Activated B cell treated with CpG ODN at 0.5 μM for 24 hours (primary cell): ENCODE results near the gene MARVELD3. TPM values are rescaled to one million over a fixed set of nuclear protein-coding genes. Genes with fewer than 3 reads are reported as not detected.

Experiments used
- ATAC-seq: fragments of 200-7000 bp; cut with Tn5 transposase; one replicate; pipeline ENCODE4 v1.10.0; 2021; ENCODE audit warnings: low read depth, mild to moderate bottlenecking, moderate library complexity
- CTCF ChIA-PET: fragments of 350-600 bp; sonication (Branson Sonifier 250); formaldehyde crosslinking; loops from one replicate; lab custom pipeline; 2021; ENCODE audit warnings: antibody characterized with exemption; lab: Charles Lee
- POLR2A ChIA-PET: fragments of 350-600 bp; sonication (Branson Sonifier 250); formaldehyde crosslinking; loops from one replicate; lab custom pipeline; 2021; ENCODE audit warnings: antibody characterized with exemption; lab: Charles Lee
- DNase-seq: peaks from one replicate; pipeline ENCODE4 v3.0.0; 2022
- H3K27ac Mint-ChIP-seq: one replicate; pipeline ENCODE4 v1.8.0; 2020; ENCODE audit warnings: mixed read lengths
- H3K27me3 Mint-ChIP-seq: one replicate; pipeline ENCODE4 v1.8.0; 2021; ENCODE audit warnings: mixed read lengths
- H3K36me3 Mint-ChIP-seq: one replicate; pipeline ENCODE4 v1.8.0; 2021; ENCODE audit warnings: low read depth, mixed read lengths
- H3K4me1 Mint-ChIP-seq: one replicate; pipeline ENCODE4 v1.8.0; 2021; ENCODE audit warnings: mixed read lengths
- H3K4me3 Mint-ChIP-seq: one replicate; pipeline ENCODE4 v1.8.0; 2020; ENCODE audit warnings: mild to moderate bottlenecking, mixed read lengths
- H3K9me3 Mint-ChIP-seq: one replicate; pipeline ENCODE4 v1.8.0; 2020; ENCODE audit warnings: mixed read lengths
- intact Hi-C: fragments of 100-400 bp; cut with micrococcal nuclease; formaldehyde crosslinking; loops from one replicate; pipeline ENCODE4 v1.15.1; 2024
- total RNA-seq: library from RNA; stranded (reverse); gene quantifications from 2 replicates; pipeline ENCODE4 v1.2.3, GENCODE V29; 2022
- TF ChIP-seq, protein P1 (sequence below): fragments of 200-600 bp; IDR thresholded peaks from one replicate; pipeline ENCODE4 v1.8.0; 2022; ENCODE audit warnings: antibody characterized with exemption, mild to moderate bottlenecking

MARVELD3 gene
- total RNA-seq, 1 donor from 2014 or later = not detected

- no peak overlapping the region for H3K4me3 Mint-ChIP-seq
- TF ChIP-seq, protein P1, sequence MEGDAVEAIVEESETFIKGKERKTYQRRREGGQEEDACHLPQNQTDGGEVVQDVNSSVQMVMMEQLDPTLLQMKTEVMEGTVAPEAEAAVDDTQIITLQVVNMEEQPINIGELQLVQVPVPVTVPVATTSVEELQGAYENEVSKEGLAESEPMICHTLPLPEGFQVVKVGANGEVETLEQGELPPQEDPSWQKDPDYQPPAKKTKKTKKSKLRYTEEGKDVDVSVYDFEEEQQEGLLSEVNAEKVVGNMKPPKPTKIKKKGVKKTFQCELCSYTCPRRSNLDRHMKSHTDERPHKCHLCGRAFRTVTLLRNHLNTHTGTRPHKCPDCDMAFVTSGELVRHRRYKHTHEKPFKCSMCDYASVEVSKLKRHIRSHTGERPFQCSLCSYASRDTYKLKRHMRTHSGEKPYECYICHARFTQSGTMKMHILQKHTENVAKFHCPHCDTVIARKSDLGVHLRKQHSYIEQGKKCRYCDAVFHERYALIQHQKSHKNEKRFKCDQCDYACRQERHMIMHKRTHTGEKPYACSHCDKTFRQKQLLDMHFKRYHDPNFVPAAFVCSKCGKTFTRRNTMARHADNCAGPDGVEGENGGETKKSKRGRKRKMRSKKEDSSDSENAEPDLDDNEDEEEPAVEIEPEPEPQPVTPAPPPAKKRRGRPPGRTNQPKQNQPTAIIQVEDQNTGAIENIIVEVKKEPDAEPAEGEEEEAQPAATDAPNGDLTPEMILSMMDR = no peak
- no peaks in the 10 kb centered on the region for H3K9me3 Mint-ChIP-seq
- H3K27ac Mint-ChIP-seq = no peak overlapping the region
- ChIA-PET POLR2A (no interaction called here), CTCF (no interaction called here)
- no peaks in the 10 kb centered on the region for H3K4me1 Mint-ChIP-seq
- DNase-seq = no peak
- no peak for ATAC-seq
- peaks cover 78% of the 10 kb centered on the region for H3K36me3 Mint-ChIP-seq
- H3K27me3 Mint-ChIP-seq = no peaks in the 10 kb centered on the region
- intact Hi-C loops = no loop called here
These were observed 47.0 kb downstream of the MARVELD3 start for GRCh38 chr16:71672803-71673581.

- no peaks in the 10 kb centered on the region for H3K9me3 Mint-ChIP-seq
- POLR2A ChIA-PET = no interaction called here
- CTCF ChIA-PET = interaction anchor here (0.8 kb wide), 1 partner anchor 288 kb away, joined by 3 read pairs; no protein-coding TSS in a partner anchor
- ATAC-seq (no peak), DNase-seq (no peak)
- H3K4me3 Mint-ChIP-seq = no peak overlapping the region
- peaks cover 81% of the 10 kb centered on the region for H3K36me3 Mint-ChIP-seq
- H3K4me1 Mint-ChIP-seq = no peaks in the 10 kb centered on the region
- TF ChIP-seq, protein P1 = no peak
- intact Hi-C loops = no loop called here
- H3K27ac Mint-ChIP-seq = no peak overlapping the region
- no peaks in the 10 kb centered on the region for H3K27me3 Mint-ChIP-seq
These were observed 47.6 kb downstream of the MARVELD3 start for GRCh38 chr16:71673582-71673973.

GRCh38 chr16:71674229-71674628, 48.2 kb downstream of the MARVELD3 start:
- Mint-ChIP-seq H3K27me3 (no peaks in the 10 kb centered on the region), H3K4me1 (no peaks in the 10 kb centered on the region), H3K27ac (no peak overlapping the region), H3K36me3 (peaks cover 81% of the 10 kb centered on the region), H3K9me3 (no peaks in the 10 kb centered on the region), H3K4me3 (no peak overlapping the region)
- intact Hi-C loops = no loop called here
- ChIA-PET POLR2A (no interaction called here), CTCF (interaction anchor here (0.8 kb wide), 1 partner anchor 287 kb away, joined by 3 read pairs; no protein-coding TSS in a partner anchor)
- ATAC-seq = no peak
- no peak for DNase-seq
- TF ChIP-seq, protein P1 = no peak

DNA sequence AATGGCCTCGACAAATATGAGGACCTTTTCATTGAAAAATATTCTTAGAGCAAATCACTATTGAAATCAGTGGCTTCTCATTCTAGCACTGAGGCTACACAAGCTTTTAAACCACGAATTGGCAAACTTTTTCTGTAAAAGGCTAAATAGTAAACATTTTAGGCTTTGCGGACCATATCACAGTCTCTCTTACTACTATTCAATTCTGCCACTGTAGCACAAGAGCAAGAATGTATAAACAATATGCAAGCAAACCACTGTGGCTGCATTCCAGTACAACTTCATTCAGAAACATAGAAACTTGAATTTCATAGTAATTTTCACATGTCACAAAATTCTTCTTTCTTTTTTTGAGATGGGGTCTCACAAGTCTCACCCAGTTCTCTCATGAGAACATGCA, 49.4 kb downstream of the MARVELD3 start:
- Mint-ChIP-seq H3K27me3 (no peaks in the 10 kb centered on the region), H3K9me3 (no peaks in the 10 kb centered on the region), H3K4me1 (no peaks in the 10 kb centered on the region), H3K36me3 (peaks cover 79% of the 10 kb centered on the region), H3K4me3 (no peak overlapping the region), H3K27ac (no peak overlapping the region)
- ATAC-seq (no peak), DNase-seq (no peak)
- TF ChIP-seq, protein P1 = no peak
- CTCF ChIA-PET = no interaction called here
- POLR2A ChIA-PET = interaction anchor here (0.6 kb wide), 2 partner anchors 15 to 105 kb away, joined by 3 to 8 read pairs; no protein-coding TSS in a partner anchor
- intact Hi-C loops = no loop called here

DNA sequence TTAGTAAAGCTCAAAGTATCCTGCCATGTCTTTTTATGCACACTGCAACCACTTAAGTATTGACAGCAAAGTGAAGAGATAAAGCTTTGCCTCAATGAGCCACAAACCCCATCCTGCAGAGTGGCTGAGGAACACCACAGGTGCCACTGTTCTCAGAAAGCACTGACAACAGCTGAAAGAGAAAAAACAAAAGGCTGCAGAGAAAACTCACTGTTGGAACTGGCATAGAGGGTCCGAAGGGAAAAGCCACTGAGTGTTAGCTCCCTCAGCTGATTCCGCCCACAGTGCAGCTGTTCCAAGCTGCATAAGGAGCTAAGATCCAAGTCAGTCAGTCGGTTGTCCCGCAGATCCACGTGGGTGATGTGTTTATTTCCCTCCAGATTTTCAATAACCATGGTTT, 50.3 kb downstream of the MARVELD3 start:
- no peak for DNase-seq
- Mint-ChIP-seq H3K4me3 (no peak overlapping the region), H3K4me1 (no peaks in the 10 kb centered on the region), H3K9me3 (no peaks in the 10 kb centered on the region), H3K27ac (no peak overlapping the region), H3K27me3 (no peaks in the 10 kb centered on the region), H3K36me3 (peaks cover 77% of the 10 kb centered on the region)
- intact Hi-C loops = no loop called here
- ATAC-seq = no peak
- POLR2A ChIA-PET = interaction anchor here (0.6 kb wide), 1 partner anchor 16 kb away, joined by 8 read pairs; no protein-coding TSS in a partner anchor
- TF ChIP-seq, protein P1 = no peak
- CTCF ChIA-PET = interaction anchor here (0.6 kb wide), 1 partner anchor 1124 kb away, joined by 3 read pairs; no protein-coding TSS in a partner anchor
